OCI-LY3 (cell line): Measurements from ENCODE around the gene TYW1B.
"Not testable (repeated sequence)": the region's sequence is repeated elsewhere in the genome, so short reads cannot be mapped to it uniquely, and the experiment has no call there.

Experiments
- CTCF ChIP-seq: fragments of 200-600, 300-600 bp; sonication (generic); IDR thresholded peaks from 2 replicates; pipeline ENCODE4 v1.5.1; 2014; ENCODE audit warnings: antibody characterized with exemption, low read length, low read depth
- EZH2phosphoT487 ChIP-seq: fragments of 200-600 bp; shearing (Covaris generic); IDR thresholded peaks from 2 replicates; pipeline ENCODE4 v1.6.1; 2018; ENCODE audit warnings: antibody characterized with exemption, mixed run types, low read depth

DNA sequence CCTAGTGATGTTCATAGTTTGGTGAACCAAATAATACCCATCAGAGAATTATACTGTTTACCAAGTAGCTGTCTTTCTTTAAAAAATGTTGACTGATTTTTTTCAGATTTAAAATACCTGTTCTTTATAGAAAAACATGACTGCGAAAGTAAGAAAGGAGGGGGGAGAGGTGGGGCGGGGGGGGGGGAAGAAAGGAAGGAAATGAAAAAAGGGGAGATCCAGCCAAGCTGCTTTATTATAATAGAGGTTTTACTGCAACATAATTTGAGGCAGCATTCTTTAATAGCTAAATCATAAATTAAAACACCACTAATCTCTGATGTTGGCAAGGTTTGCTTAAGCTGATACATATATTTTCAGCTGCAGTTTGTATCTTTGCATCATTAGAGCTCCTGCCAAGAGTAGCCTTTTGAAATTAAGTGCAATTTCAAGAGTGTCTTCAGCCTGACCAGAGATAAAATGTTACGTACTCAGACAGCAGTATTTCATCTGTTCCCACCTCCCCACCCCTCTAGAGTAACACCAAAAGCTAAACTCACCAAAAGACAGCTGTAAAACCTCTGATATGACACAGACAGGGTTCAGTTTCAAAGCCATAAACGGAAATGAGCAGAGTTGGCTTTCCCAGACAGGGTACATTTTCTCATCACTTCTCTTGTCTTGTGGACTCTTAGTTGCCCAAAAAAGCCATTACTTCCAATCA lies 202.1 kb downstream of the TYW1B start:
- not testable (repeated sequence) for TF ChIP-seq CTCF, EZH2phosphoT487
